ENCODE data around the gene VTI1A. TPM values are rescaled to one million over a fixed set of nuclear protein-coding genes. Genes with fewer than 3 reads are reported as not detected.

The VTI1A gene
- total and polyA plus RNA-seq, 2 experiments from 2014 or later, result 26.8 to 31.0 TPM

DNA sequence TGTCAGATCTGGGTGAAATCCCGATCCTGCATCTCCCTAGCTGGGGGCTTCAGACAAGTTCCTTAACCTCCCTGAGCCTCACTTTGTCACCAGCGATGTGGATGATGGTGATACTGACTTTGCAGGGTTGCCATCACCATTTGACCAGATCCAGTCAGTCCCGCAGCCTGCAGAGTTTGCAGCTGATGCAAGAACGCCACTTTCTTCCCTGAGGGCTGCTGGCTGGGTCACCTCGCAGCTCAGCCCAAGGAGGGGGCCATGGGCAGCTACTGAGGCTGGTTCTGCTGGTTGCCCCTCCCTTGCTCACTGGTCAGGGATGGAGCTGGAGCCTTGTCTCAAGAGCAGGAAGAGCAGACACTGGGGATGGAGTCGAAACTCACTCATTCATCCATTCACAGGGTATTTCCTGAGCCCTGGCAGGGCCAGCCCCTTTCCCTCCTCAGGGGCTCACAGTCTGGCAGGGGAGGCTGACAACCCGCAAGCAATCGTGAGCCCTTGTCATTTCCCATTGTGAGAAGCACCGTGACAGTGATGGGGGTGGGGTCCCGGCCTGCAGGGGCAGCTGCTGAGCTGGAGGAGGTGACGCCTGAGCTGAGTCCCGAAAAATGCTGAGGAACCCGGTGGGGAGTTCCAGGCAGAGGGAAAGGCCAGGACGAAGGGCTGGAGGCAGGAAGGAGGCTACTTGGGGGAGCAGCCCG lies 391.9 kb downstream of the VTI1A start:
- H3K4me1 Mint-ChIP-seq, result peaks cover 41% of the 10 kb centered on the region
- peaks cover 22% of the 10 kb centered on the region for H3K4me1 ChIP-seq (ENCODE audit: insufficient read depth)
- H3K79me2 ChIP-seq (replicated peaks; ENCODE audit: insufficient read depth), result no peaks in the 10 kb centered on the region
- H3K27ac ChIP-seq (ENCODE audit: low read depth), result no peak overlapping the region
- H3K9me2 ChIP-seq (ENCODE audit: insufficient read depth), result peaks cover 11% of the 10 kb centered on the region; the same call in 1 of the 2 replicates
- no peak overlapping the region for H3K4me3 ChIP-seq
- no peaks in the 10 kb centered on the region; the same call in 1 of the 2 replicates for H3K27me3 ChIP-seq (ENCODE audit: insufficient read depth)
- H3K36me3 ChIP-seq (ENCODE audit: insufficient read depth), result no peaks in the 10 kb centered on the region
- H3K27me3 Mint-ChIP-seq (ENCODE audit: insufficient read depth, low read depth, poor library complexity), result peaks cover 23% of the 10 kb centered on the region
- TF ChIP-seq EZH2phosphoT487 (IDR thresholded peaks at IDR 0.05; ENCODE audit: unreplicated experiment) (no peak), POLR2AphosphoS5 (IDR thresholded peaks at IDR 0.05; ENCODE audit: low read depth) (no peak), NANOG (IDR thresholded peaks at IDR 0.05; ENCODE audit: borderline replicate concordance) (no peak), EZH2 (IDR thresholded peaks at IDR 0.05; ENCODE audit: low read depth, unreplicated experiment) (no peak), JUNB (IDR thresholded peaks at IDR 0.05; ENCODE audit: unreplicated experiment) (no peak), ZNF114 (CRISPR knock-in tag; IDR thresholded peaks at IDR 0.05) (no peak), STAT1 (IDR thresholded peaks at IDR 0.05; ENCODE audit: unreplicated experiment) (no peak), ZNF331 (CRISPR knock-in tag; IDR thresholded peaks at IDR 0.05; ENCODE audit: low read depth) (no peak), CTCF (conservative IDR thresholded peaks at IDR 0.05; ENCODE audit: low read depth in 2 of 2) (no peak)
- TF ChIP-seq, protein P1, sequence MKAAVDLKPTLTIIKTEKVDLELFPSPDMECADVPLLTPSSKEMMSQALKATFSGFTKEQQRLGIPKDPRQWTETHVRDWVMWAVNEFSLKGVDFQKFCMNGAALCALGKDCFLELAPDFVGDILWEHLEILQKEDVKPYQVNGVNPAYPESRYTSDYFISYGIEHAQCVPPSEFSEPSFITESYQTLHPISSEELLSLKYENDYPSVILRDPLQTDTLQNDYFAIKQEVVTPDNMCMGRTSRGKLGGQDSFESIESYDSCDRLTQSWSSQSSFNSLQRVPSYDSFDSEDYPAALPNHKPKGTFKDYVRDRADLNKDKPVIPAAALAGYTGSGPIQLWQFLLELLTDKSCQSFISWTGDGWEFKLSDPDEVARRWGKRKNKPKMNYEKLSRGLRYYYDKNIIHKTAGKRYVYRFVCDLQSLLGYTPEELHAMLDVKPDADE (IDR thresholded peaks at IDR 0.05), result no peak
- TF ChIP-seq, protein P2, sequence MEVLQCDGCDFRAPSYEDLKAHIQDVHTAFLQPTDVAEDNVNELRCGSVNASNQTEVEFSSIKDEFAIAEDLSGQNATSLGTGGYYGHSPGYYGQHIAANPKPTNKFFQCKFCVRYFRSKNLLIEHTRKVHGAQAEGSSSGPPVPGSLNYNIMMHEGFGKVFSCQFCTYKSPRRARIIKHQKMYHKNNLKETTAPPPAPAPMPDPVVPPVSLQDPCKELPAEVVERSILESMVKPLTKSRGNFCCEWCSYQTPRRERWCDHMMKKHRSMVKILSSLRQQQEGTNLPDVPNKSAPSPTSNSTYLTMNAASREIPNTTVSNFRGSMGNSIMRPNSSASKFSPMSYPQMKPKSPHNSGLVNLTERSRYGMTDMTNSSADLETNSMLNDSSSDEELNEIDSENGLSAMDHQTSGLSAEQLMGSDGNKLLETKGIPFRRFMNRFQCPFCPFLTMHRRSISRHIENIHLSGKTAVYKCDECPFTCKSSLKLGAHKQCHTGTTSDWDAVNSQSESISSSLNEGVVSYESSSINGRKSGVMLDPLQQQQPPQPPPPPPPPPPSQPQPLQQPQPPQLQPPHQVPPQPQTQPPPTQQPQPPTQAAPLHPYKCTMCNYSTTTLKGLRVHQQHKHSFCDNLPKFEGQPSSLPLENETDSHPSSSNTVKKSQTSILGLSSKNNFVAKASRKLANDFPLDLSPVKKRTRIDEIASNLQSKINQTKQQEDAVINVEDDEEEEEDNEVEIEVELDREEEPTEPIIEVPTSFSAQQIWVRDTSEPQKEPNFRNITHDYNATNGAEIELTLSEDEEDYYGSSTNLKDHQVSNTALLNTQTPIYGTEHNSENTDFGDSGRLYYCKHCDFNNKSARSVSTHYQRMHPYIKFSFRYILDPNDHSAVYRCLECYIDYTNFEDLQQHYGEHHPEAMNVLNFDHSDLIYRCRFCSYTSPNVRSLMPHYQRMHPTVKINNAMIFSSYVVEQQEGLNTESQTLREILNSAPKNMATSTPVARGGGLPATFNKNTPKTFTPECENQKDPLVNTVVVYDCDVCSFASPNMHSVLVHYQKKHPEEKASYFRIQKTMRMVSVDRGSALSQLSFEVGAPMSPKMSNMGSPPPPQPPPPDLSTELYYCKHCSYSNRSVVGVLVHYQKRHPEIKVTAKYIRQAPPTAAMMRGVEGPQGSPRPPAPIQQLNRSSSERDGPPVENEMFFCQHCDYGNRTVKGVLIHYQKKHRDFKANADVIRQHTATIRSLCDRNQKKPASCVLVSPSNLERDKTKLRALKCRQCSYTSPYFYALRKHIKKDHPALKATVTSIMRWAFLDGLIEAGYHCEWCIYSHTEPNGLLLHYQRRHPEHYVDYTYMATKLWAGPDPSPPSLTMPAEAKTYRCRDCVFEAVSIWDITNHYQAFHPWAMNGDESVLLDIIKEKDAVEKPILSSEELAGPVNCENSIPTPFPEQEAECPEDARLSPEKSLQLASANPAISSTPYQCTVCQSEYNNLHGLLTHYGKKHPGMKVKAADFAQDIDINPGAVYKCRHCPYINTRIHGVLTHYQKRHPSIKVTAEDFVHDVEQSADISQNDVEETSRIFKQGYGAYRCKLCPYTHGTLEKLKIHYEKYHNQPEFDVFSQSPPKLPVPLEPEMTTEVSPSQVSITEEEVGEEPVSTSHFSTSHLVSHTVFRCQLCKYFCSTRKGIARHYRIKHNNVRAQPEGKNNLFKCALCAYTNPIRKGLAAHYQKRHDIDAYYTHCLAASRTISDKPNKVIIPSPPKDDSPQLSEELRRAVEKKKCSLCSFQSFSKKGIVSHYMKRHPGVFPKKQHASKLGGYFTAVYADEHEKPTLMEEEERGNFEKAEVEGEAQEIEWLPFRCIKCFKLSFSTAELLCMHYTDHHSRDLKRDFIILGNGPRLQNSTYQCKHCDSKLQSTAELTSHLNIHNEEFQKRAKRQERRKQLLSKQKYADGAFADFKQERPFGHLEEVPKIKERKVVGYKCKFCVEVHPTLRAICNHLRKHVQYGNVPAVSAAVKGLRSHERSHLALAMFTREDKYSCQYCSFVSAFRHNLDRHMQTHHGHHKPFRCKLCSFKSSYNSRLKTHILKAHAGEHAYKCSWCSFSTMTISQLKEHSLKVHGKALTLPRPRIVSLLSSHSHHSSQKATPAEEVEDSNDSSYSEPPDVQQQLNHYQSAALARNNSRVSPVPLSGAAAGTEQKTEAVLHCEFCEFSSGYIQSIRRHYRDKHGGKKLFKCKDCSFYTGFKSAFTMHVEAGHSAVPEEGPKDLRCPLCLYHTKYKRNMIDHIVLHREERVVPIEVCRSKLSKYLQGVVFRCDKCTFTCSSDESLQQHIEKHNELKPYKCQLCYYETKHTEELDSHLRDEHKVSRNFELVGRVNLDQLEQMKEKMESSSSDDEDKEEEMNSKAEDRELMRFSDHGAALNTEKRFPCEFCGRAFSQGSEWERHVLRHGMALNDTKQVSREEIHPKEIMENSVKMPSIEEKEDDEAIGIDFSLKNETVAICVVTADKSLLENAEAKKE (CRISPR knock-in tag; IDR thresholded peaks at IDR 0.05), result no peak
- peak overlapping the region; percentile 59; the same call in 1 of the 2 replicates for H2AFZ ChIP-seq
- DNase-seq (ENCODE audit: low spot score), result peak; percentile 61
- ATAC-seq, result peak; percentile 67
- H3K4me2 ChIP-seq, result peak overlapping the region; percentile 38
- H3K4me3 Mint-ChIP-seq, result no peak overlapping the region
- no peaks in the 10 kb centered on the region for H3K36me3 Mint-ChIP-seq (ENCODE audit: low read depth)
- no peaks in the 10 kb centered on the region for H4K20me1 ChIP-seq (replicated peaks; ENCODE audit: insufficient read depth)
- 0 out of 3 replicates have a peak, but pooled peaks cover 5% of the 10 kb centered on the region for H3K9me3 Mint-ChIP-seq
- H3F3A ChIP-seq (replicated peaks; ENCODE audit: low read depth), result no peaks in the 10 kb centered on the region
- H3K27ac Mint-ChIP-seq, result peak overlapping the region; percentile 61
